CD4-positive, alpha-beta T cell treated with Interleukin-10 for 1 hour (primary cell): ENCODE data around the gene GRK3.
"Not testable (repeated sequence)": the region's sequence is repeated elsewhere in the genome, so short reads cannot be mapped to it uniquely, and the experiment has no call there.

Source experiments
- DNase-seq: peaks from one replicate; pipeline ENCODE4 v3.0.0-alpha.2; 2020

Gene GRK3

GRCh38 chr22:25564320-25564978 is at the start of gene GRK3:
GRK3 (plus strand) TSS chr22:25564675; CDS start chr22:25565041, 366 bp downstream.
- DNase-seq = peak; percentile 54

GRCh38 chr22:25518000-25518663 is 46.3 kb upstream of the GRK3 start:
- DNase-seq = no peak

GRCh38 chr22:25525376-25525775 is 39.1 kb upstream of the GRK3 start:
- DNase-seq = no peak

- not testable (repeated sequence) for DNase-seq
Measured at GRCh38 chr22:25525804-25526584, 38.5 kb upstream of the GRK3 start.

GRCh38 chr22:25527016-25527415 is 37.5 kb upstream of the GRK3 start:
- not testable (repeated sequence) for DNase-seq

- DNase-seq = not testable (repeated sequence)
Measured at GRCh38 chr22:25528068-25528467, 36.4 kb upstream of the GRK3 start.

- DNase-seq = not testable (repeated sequence)
Measured at GRCh38 chr22:25529059-25529458, 35.4 kb upstream of the GRK3 start.

- DNase-seq = not testable (repeated sequence)
Measured at GRCh38 chr22:25529541-25530137, 34.8 kb upstream of the GRK3 start.

GRCh38 chr22:25531677-25532076 is 32.8 kb upstream of the GRK3 start:
- DNase-seq = not testable (repeated sequence)

GRCh38 chr22:25534724-25535123 is 29.8 kb upstream of the GRK3 start:
- DNase-seq = no peak

- DNase-seq = no peak
Measured at GRCh38 chr22:25536589-25536988, 27.9 kb upstream of the GRK3 start.

GRCh38 chr22:25540166-25540907 is 24.1 kb upstream of the GRK3 start:
- no peak for DNase-seq

- no peak for DNase-seq
Measured at GRCh38 chr22:25540908-25541660, 23.4 kb upstream of the GRK3 start.

GRCh38 chr22:25542191-25542590 is 22.3 kb upstream of the GRK3 start:
- DNase-seq = no peak

GRCh38 chr22:25542720-25543402 is 21.6 kb upstream of the GRK3 start:
- no peak for DNase-seq

- DNase-seq = no peak
Measured at GRCh38 chr22:25545146-25545545, 19.3 kb upstream of the GRK3 start.

GRCh38 chr22:25545672-25546071 is 18.8 kb upstream of the GRK3 start:
- DNase-seq = no peak

- DNase-seq = no peak
Measured at GRCh38 chr22:25546242-25546641, 18.2 kb upstream of the GRK3 start.

GRCh38 chr22:25546751-25547150 is 17.7 kb upstream of the GRK3 start:
- no peak for DNase-seq

- DNase-seq = no peak
Measured at GRCh38 chr22:25548866-25549464, 15.5 kb upstream of the GRK3 start.

- DNase-seq = no peak
Measured at GRCh38 chr22:25551396-25551795, 13.1 kb upstream of the GRK3 start.
